Measurements from ENCODE around the gene VPS37D. TPM values are rescaled to one million over a fixed set of nuclear protein-coding genes. Genes with fewer than 3 reads are reported as not detected.
"Not testable (repeated sequence)": the region's sequence is repeated elsewhere in the genome, so short reads cannot be mapped to it uniquely, and the experiment has no call there.

The VPS37D gene
- total RNA-seq, 2 donors from 2014 or later: 1.6 to 2.2 TPM

DNA sequence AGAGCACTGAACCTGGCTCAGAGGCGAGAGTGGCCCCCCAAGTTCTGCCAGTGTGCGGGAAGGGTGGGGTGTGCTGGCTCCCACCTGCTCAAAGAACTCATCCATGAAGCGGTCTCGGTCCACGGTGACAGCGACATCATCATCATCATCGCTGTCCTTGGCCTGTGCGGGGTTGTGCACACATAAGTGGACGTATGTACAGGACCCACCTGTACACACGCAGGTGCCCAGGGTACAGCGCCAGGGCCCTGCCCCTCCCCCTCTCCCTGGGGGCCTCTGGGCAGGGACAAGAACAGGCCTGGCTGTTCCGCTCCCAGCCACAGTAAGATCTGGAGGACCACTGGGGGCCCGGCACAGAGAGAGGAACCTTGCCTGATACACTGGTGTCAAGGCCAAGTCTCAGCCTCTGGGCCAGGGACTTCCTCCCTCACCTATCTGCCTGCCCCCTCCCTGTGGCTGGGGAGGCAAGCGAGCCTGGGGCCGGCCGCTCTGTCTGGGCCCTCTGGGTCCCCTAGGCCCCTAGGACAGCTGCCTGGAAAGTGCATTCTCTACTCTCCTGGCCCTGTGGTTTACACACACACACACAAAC, 41.4 kb downstream of the VPS37D start:
- TF ChIP-seq, protein P1, sequence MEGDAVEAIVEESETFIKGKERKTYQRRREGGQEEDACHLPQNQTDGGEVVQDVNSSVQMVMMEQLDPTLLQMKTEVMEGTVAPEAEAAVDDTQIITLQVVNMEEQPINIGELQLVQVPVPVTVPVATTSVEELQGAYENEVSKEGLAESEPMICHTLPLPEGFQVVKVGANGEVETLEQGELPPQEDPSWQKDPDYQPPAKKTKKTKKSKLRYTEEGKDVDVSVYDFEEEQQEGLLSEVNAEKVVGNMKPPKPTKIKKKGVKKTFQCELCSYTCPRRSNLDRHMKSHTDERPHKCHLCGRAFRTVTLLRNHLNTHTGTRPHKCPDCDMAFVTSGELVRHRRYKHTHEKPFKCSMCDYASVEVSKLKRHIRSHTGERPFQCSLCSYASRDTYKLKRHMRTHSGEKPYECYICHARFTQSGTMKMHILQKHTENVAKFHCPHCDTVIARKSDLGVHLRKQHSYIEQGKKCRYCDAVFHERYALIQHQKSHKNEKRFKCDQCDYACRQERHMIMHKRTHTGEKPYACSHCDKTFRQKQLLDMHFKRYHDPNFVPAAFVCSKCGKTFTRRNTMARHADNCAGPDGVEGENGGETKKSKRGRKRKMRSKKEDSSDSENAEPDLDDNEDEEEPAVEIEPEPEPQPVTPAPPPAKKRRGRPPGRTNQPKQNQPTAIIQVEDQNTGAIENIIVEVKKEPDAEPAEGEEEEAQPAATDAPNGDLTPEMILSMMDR (IDR thresholded peaks at IDR 0.05): no peak
- H3K4me1 ChIP-seq: peaks cover 0 to 3% of the 10 kb centered on the region in 2 donors

DNA sequence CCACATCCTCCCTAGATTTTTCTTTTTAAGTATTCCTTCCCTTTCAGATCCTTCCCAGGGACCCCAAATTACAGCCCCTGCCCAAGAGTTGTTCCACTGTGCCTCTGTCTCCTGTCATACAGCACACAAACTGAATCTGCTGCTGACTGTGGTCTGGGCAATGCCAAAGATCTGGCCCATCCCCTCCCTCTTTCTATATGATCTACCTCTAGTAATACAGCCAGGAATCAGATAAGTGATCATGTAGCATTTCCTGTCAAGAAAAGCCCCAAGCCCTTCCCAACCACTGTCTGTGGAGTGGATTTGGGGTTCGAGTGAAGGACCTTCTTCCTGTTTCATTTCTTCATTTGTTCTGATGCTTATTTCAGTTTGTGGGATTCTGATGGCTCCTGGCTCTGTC, 45.1 kb downstream of the VPS37D start:
- Histone ChIP-seq H3K27me3 (no peaks in the 10 kb centered on the region), H3K4me3 (no peak overlapping the region), H3K9me3 (no peaks in the 10 kb centered on the region), H3K4me1 (peaks cover 0 to 10% of the 10 kb centered on the region in 2 donors), H3K27ac (no peak overlapping the region), H3K36me3 (no peaks in the 10 kb centered on the region)
- DNase-seq (ENCODE audit: low spot score): no peak
- TF ChIP-seq, protein P1 (IDR thresholded peaks at IDR 0.05): no peak

More for the DNA sequence above, 41.4 kb downstream of the VPS37D start:
- no peaks in the 10 kb centered on the region for H3K9me3 ChIP-seq
- DNase-seq (ENCODE audit: low spot score): no peak
- no peak overlapping the region for H3K27ac ChIP-seq
- no peaks in the 10 kb centered on the region for H3K36me3 ChIP-seq
- no peak overlapping the region for H3K4me3 ChIP-seq
- no peaks in the 10 kb centered on the region for H3K27me3 ChIP-seq

DNA sequence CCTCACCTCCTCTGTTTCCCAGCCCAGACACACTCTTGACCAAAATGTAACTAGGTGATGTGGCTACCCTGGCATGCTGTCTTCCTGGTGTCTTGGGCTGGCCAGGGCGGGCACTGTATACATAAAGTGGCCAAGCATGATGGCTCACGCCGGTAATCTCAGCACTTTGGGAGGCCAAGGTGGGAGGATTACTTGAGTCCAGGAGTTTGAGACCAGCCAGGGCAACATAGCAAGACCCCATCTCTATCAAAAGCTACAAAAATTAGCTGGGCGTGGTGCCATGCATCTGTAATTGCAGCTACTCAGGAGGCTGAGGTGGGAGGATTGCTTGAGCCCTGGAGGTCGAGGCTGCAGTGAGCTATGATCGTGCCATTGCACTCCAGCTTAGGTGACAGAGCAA, 45.7 kb downstream of the VPS37D start:
- not testable (repeated sequence) for H3K9me3 ChIP-seq; H3K27ac ChIP-seq; H3K4me3 ChIP-seq; H3K36me3 ChIP-seq; H3K27me3 ChIP-seq; DNase-seq (ENCODE audit: low spot score)
- H3K4me1 ChIP-seq: peaks cover 0 to 16% of the 10 kb centered on the region in 2 donors

DNA sequence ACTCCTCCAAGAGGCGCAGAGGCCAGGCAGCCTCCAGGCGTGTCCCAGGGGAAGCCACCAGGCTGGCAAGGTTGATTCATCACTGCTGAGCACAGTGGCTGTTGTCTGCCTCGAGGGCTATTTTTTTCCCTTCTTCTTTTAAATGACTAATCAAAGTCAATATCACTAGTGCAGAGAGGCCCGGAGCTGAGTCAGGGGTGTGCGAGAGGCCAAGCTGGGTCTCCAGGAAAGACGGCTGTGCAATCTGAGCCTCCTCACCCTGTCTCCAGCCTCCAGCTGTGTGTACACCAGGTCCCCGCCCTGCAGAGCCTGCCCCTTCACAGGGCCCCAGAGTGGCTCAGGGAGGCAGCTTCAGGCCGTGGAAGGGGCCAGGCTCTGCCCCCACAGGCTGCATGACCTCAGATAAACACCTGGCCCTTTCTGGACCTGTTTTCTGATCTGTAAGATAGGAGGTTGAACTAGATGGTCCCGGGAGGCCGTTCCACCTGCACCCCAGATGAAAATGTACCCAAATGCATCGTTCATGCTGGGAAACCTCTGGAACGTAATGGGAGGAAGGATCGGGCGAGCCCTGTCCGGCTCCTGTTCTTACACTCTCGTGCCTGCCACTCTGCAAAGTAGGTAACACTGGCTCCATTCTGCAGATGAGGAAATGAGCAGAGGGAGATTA, 48.2 kb downstream of the VPS37D start:
- no peaks in the 10 kb centered on the region for H3K36me3 ChIP-seq
- peaks cover 0 to 32% of the 10 kb centered on the region in 2 donors for H3K4me1 ChIP-seq
- no peak overlapping the region for H3K27ac ChIP-seq
- TF ChIP-seq, protein P1 (IDR thresholded peaks at IDR 0.05): no peak
- no peak for DNase-seq (ENCODE audit: low spot score)
- H3K4me3 ChIP-seq: no peak overlapping the region
- H3K9me3 ChIP-seq: no peaks in the 10 kb centered on the region
- H3K27me3 ChIP-seq: no peaks in the 10 kb centered on the region

DNA sequence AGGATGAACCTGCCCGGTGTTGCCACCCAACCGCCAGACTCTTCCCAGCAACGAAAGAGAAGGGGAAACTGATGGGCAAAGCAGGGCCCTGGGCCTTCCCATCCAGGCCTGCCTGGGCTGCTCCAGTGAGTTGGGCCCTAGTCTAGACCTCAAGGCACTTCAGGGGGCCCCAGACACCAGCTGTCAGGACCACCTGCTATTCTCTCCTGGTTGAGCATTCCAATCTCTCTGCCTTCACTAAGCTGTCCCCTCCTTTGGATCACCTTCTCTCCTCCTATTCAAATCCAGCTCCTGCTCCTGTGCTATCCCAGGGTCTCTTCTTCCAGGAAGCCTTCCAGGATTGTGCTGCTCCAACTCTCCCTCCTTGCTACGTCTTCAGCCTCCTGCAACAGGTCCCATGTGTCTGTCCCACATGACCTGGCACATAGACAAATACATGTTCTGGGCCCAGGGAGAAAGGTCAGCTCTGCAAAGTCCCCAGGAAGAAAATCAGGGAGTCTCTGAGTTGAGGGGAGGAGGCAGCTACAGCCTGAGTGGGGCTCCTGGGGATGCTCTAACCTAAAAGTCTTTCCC, 48.8 kb downstream of the VPS37D start:
- no peaks in the 10 kb centered on the region for H3K27me3 ChIP-seq

More for the DNA sequence above, 48.8 kb downstream of the VPS37D start:
- Histone ChIP-seq H3K36me3 (no peaks in the 10 kb centered on the region), H3K27ac (no peak overlapping the region), H3K4me1 (peaks cover 0 to 32% of the 10 kb centered on the region in 2 donors), H3K9me3 (no peaks in the 10 kb centered on the region), H3K4me3 (no peak overlapping the region)
- TF ChIP-seq, protein P1 (IDR thresholded peaks at IDR 0.05): no peak
- no peak for DNase-seq (ENCODE audit: low spot score)
